Measurements from ENCODE around the gene CACUL1.

The CACUL1 gene

DNA sequence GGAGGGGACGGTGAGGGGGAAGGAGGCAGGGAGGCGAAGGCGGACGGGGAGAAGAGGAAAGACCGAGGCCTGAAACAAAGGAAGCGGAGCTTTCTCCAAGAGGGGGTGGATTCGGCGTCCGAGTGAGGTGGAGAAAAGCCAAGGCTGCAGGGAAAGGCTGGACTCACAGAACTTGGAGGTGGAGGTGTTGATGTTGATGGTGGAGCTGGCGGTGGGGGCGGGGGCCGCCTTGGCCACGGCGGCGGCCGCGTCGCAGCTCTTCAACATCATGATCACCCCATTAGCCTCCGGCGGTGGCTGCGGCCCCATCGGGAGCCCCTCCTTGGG lies 578 bp downstream of the CACUL1 start:
- Histone ChIP-seq H3K79me2 (ENCODE audit: control insufficient read depth, insufficient read depth, low read length) (peaks cover 34% of the 10 kb centered on the region), H2BK15ac (replicated peaks; ENCODE audit: low read depth) (no peak overlapping the region), H3K56ac (ENCODE audit: low read length) (peak overlapping the region; percentile 88), H3K4ac (ENCODE audit: low read depth, low read length) (peak overlapping the region; percentile 86), H3K4me3 (ENCODE audit: low read length) (peak overlapping the region; percentile 57), H3K4me1 (ENCODE audit: control insufficient read depth, low read depth, low read length) (peaks cover 1% of the 10 kb centered on the region), H3K23ac (ENCODE audit: low read length) (no peak overlapping the region), H4K5ac (ENCODE audit: low read length) (no peak overlapping the region), H4K8ac (ENCODE audit: low read depth, low read length) (no peak overlapping the region), H3K27me3 (ENCODE audit: insufficient read depth, low read length, poor library complexity) (no peaks in the 10 kb centered on the region), H2BK5ac (ENCODE audit: low read length) (no peak overlapping the region), H3K18ac (ENCODE audit: low read length) (peak overlapping the region; percentile 77), H3K4me2 (ENCODE audit: low read length) (peak overlapping the region; percentile 81), H3K79me1 (ENCODE audit: low read length) (peaks cover 6% of the 10 kb centered on the region), H2BK120ac (ENCODE audit: low read depth, low read length) (no peak overlapping the region), H3K27ac (ENCODE audit: low read depth, low read length) (peak overlapping the region; percentile 81), H3K36me3 (ENCODE audit: control insufficient read depth, insufficient read depth, low read length) (no peaks in the 10 kb centered on the region), H3K9ac (ENCODE audit: low read length) (peak overlapping the region; percentile 93), H2AK5ac (ENCODE audit: low read length) (no peak overlapping the region)
- WGBS (ENCODE audit: extremely low coverage, insufficient coverage, low lambda C conversion rate), result no CpG with 5 or more reads among the region's 22 CpGs
- DNase-seq, result peak; percentile 85

DNA sequence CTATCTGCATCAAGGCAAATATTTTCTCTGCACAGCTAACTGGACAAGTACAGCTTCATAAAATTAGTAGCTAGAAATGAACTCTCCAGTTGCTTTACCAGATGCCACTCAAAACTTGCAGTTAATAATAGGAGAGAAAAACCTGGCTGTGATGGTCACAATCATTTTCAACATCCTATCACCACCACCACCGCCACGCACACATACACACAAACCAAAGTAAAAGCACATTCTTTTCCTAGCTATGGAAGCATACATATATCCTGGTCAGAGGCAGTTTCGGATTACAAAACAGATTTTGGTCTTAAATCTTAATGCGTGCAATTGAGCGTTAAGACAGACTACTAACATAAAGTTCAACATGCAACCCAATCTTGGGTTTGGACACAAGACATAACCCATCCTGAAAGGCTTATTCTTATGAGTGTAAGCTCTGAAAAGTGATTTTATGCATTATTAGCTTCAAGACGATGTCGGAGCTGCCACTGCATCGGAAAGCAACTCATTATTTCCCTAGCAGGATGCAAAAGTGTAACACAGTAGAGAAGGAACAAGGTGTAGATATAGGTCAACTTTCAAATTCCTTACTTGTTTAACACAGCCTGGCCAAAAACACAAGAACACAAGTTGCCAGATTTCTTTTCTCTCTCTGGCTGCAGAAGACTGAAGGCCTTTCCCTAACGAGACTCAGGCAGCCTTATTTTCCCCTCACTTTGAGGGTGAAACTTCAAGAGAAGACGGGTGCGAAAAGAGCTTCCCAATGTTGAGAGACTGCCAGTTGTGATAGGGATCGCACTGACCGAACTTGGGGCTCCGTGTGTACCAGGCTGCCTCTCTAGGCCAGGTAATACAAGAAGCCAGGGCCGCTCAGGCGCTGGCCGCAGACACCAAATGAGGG lies 1.2 kb downstream of the CACUL1 start:
- H3K4me1 ChIP-seq (ENCODE audit: control insufficient read depth, low read depth, low read length), result peaks cover 1% of the 10 kb centered on the region
- no peak overlapping the region for H2BK5ac ChIP-seq (ENCODE audit: low read length)
- no peak overlapping the region for H4K8ac ChIP-seq (ENCODE audit: low read depth, low read length)
- H2AK5ac ChIP-seq (ENCODE audit: low read length), result no peak overlapping the region
- peaks cover 39% of the 10 kb centered on the region for H3K79me2 ChIP-seq (ENCODE audit: control insufficient read depth, insufficient read depth, low read length)
- H2BK15ac ChIP-seq (replicated peaks; ENCODE audit: low read depth), result no peak overlapping the region
- H2BK120ac ChIP-seq (ENCODE audit: low read depth, low read length), result no peak overlapping the region
- WGBS (ENCODE audit: extremely low coverage, insufficient coverage, low lambda C conversion rate), result no CpG with 5 or more reads among the region's 17 CpGs
- no peak overlapping the region for H3K18ac ChIP-seq (ENCODE audit: low read length)
- DNase-seq, result no peak
- no peak overlapping the region for H4K5ac ChIP-seq (ENCODE audit: low read length)
- H3K27me3 ChIP-seq (ENCODE audit: insufficient read depth, low read length, poor library complexity), result no peaks in the 10 kb centered on the region
- no peaks in the 10 kb centered on the region for H3K36me3 ChIP-seq (ENCODE audit: control insufficient read depth, insufficient read depth, low read length)
- peak overlapping the region; percentile 81 for H3K4me2 ChIP-seq (ENCODE audit: low read length)
- peak overlapping the region; percentile 81 for H3K27ac ChIP-seq (ENCODE audit: low read depth, low read length)
- peak overlapping the region; percentile 88 for H3K56ac ChIP-seq (ENCODE audit: low read length)
- H3K4me3 ChIP-seq (ENCODE audit: low read length), result peak overlapping the region; percentile 57
- peaks cover 9% of the 10 kb centered on the region for H3K79me1 ChIP-seq (ENCODE audit: low read length)
- H3K4ac ChIP-seq (ENCODE audit: low read depth, low read length), result no peak overlapping the region
- H3K9ac ChIP-seq (ENCODE audit: low read length), result peak overlapping the region; percentile 93
- H3K23ac ChIP-seq (ENCODE audit: low read length), result peak overlapping the region; percentile 29

DNA sequence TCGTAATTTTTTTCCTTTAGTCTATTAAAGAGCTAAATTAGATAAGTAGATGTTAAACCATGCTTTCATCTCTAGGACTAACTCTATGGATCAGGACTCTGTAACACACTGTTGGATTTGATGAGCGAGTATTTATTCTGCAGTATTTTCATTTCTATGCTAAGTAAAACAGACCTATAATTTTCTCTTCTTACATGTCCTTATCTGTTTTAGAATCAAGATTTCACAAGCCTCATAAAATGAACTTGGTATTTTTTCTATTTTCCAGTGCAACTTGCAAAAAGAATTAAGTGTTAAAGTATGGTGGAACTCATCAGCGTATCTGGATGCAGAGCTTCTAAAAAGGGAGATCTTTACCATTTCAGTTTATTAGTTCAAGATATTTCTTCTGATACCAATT lies 2.4 kb downstream of the CACUL1 start:
- H3K23ac ChIP-seq (ENCODE audit: low read length), result no peak overlapping the region
- no peak overlapping the region for H3K56ac ChIP-seq (ENCODE audit: low read length)
- H2BK120ac ChIP-seq (ENCODE audit: low read depth, low read length), result no peak overlapping the region
- no peak overlapping the region for H3K27ac ChIP-seq (ENCODE audit: low read depth, low read length)
- no peak overlapping the region for H2AK5ac ChIP-seq (ENCODE audit: low read length)
- WGBS (ENCODE audit: extremely low coverage, insufficient coverage, low lambda C conversion rate), result no CpG with 5 or more reads among the region's 3 CpGs
- no peak overlapping the region for H3K18ac ChIP-seq (ENCODE audit: low read length)
- DNase-seq, result no peak
- no peak overlapping the region for H4K5ac ChIP-seq (ENCODE audit: low read length)
- H3K79me2 ChIP-seq (ENCODE audit: control insufficient read depth, insufficient read depth, low read length), result peaks cover 51% of the 10 kb centered on the region
- H3K27me3 ChIP-seq (ENCODE audit: insufficient read depth, low read length, poor library complexity), result no peaks in the 10 kb centered on the region
- no peak overlapping the region for H3K9ac ChIP-seq (ENCODE audit: low read length)
- no peak overlapping the region for H3K4me3 ChIP-seq (ENCODE audit: low read length)
- peaks cover 1% of the 10 kb centered on the region for H3K4me1 ChIP-seq (ENCODE audit: control insufficient read depth, low read depth, low read length)
- no peak overlapping the region for H3K4ac ChIP-seq (ENCODE audit: low read depth, low read length)
- no peak overlapping the region for H4K8ac ChIP-seq (ENCODE audit: low read depth, low read length)
- H2BK5ac ChIP-seq (ENCODE audit: low read length), result no peak overlapping the region
- H2BK15ac ChIP-seq (replicated peaks; ENCODE audit: low read depth), result no peak overlapping the region
- H3K36me3 ChIP-seq (ENCODE audit: control insufficient read depth, insufficient read depth, low read length), result no peaks in the 10 kb centered on the region
- H3K79me1 ChIP-seq (ENCODE audit: low read length), result peaks cover 13% of the 10 kb centered on the region
- no peak overlapping the region for H3K4me2 ChIP-seq (ENCODE audit: low read length)

DNA sequence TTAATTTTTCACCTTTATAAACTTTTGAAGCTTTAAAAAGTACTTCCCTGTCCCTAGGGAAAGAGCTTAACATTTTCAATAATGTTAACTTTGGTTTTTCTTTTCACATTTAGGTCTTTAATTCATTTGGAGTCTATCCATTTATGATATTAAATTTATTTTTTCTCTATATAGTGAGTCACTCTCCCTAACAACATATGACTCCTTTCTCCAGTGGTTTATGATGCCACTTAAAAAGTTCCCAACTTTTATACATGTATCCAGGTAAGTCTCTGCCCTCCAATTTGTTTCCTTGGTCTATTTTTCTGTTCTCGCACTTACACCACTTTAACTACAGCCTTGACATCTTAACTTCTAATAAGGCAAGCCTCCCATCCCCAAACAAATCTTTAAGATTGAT lies 3.5 kb downstream of the CACUL1 start:
- Histone ChIP-seq H2BK15ac (replicated peaks; ENCODE audit: low read depth) (no peak overlapping the region), H3K56ac (ENCODE audit: low read length) (no peak overlapping the region), H3K27me3 (ENCODE audit: insufficient read depth, low read length, poor library complexity) (no peaks in the 10 kb centered on the region), H2BK5ac (ENCODE audit: low read length) (no peak overlapping the region), H3K79me1 (ENCODE audit: low read length) (peaks cover 13% of the 10 kb centered on the region), H2AK5ac (ENCODE audit: low read length) (no peak overlapping the region), H3K79me2 (ENCODE audit: control insufficient read depth, insufficient read depth, low read length) (peaks cover 59% of the 10 kb centered on the region), H3K9ac (ENCODE audit: low read length) (no peak overlapping the region), H3K23ac (ENCODE audit: low read length) (no peak overlapping the region), H4K5ac (ENCODE audit: low read length) (no peak overlapping the region), H3K4ac (ENCODE audit: low read depth, low read length) (no peak overlapping the region), H3K36me3 (ENCODE audit: control insufficient read depth, insufficient read depth, low read length) (no peaks in the 10 kb centered on the region), H3K4me2 (ENCODE audit: low read length) (no peak overlapping the region), H2BK120ac (ENCODE audit: low read depth, low read length) (no peak overlapping the region), H3K18ac (ENCODE audit: low read length) (no peak overlapping the region), H3K27ac (ENCODE audit: low read depth, low read length) (no peak overlapping the region), H4K8ac (ENCODE audit: low read depth, low read length) (no peak overlapping the region), H3K4me3 (ENCODE audit: low read length) (no peak overlapping the region), H3K4me1 (ENCODE audit: control insufficient read depth, low read depth, low read length) (peaks cover 1% of the 10 kb centered on the region)
- no CpG with 5 or more reads among the region's 1 CpG for WGBS (ENCODE audit: extremely low coverage, insufficient coverage, low lambda C conversion rate)
- DNase-seq, result no peak

DNA sequence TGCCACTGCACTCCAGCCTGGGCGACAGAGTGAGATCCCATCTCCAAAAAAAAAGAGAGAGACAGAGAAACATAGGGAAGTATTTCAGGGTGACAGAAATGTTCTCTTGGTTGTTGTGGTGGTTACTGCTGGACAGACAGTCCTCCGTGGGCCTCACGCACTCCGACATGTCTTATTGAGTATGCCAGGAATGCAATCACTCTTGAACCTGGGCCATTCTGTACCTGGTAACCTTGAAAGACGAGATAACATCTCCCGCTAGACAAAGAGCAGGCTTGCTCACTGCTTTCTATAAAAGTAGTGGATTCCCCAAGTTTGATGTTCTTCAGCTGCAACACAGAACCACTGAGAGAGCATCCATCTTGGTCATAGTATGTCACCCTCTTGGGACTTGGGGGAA lies 6.7 kb downstream of the CACUL1 start:
- peaks cover 9% of the 10 kb centered on the region for H3K79me1 ChIP-seq (ENCODE audit: low read length)
- no peak overlapping the region for H3K56ac ChIP-seq (ENCODE audit: low read length)
- no peak overlapping the region for H3K4ac ChIP-seq (ENCODE audit: low read depth, low read length)
- no peak overlapping the region for H4K8ac ChIP-seq (ENCODE audit: low read depth, low read length)
- H3K9ac ChIP-seq (ENCODE audit: low read length), result no peak overlapping the region
- no peak overlapping the region for H3K27ac ChIP-seq (ENCODE audit: low read depth, low read length)
- H3K23ac ChIP-seq (ENCODE audit: low read length), result no peak overlapping the region
- no peak overlapping the region for H3K4me3 ChIP-seq (ENCODE audit: low read length)
- H4K5ac ChIP-seq (ENCODE audit: low read length), result no peak overlapping the region
- no peak overlapping the region for H2BK15ac ChIP-seq (replicated peaks; ENCODE audit: low read depth)
- H3K79me2 ChIP-seq (ENCODE audit: control insufficient read depth, insufficient read depth, low read length), result peaks cover 66% of the 10 kb centered on the region
- H2BK120ac ChIP-seq (ENCODE audit: low read depth, low read length), result no peak overlapping the region
- DNase-seq, result peak; percentile 72
- no peaks in the 10 kb centered on the region for H3K4me1 ChIP-seq (ENCODE audit: control insufficient read depth, low read depth, low read length)
- no peak overlapping the region for H3K4me2 ChIP-seq (ENCODE audit: low read length)
- H3K36me3 ChIP-seq (ENCODE audit: control insufficient read depth, insufficient read depth, low read length), result no peaks in the 10 kb centered on the region
- no peak overlapping the region for H2AK5ac ChIP-seq (ENCODE audit: low read length)
- WGBS (ENCODE audit: extremely low coverage, insufficient coverage, low lambda C conversion rate), result no CpG with 5 or more reads among the region's 6 CpGs
- no peak overlapping the region for H3K18ac ChIP-seq (ENCODE audit: low read length)
- H3K27me3 ChIP-seq (ENCODE audit: insufficient read depth, low read length, poor library complexity), result no peaks in the 10 kb centered on the region
- H2BK5ac ChIP-seq (ENCODE audit: low read length), result no peak overlapping the region

DNA sequence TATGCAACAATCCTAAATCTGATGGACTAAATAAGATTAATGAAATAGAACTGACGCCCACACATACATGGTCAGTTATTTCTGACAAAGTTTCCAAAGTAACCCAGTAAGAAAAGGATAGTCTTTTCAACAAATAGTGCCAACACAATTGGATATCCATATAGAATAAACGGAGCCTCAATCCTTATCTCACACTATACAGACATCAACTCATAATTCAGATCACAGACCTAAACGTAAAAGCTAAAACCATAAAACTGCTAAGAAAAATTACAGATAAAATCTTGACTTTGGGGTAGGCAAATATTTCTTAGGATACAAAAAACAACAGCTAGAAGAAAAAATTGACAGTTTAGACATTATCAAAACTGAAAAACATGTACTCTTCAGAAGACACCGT lies 8.5 kb downstream of the CACUL1 start:
- no CpG with 5 or more reads among the region's 4 CpGs for WGBS (ENCODE audit: extremely low coverage, insufficient coverage, low lambda C conversion rate)
- H3K4me2 ChIP-seq (ENCODE audit: low read length), result no peak overlapping the region
- no peak overlapping the region for H3K4ac ChIP-seq (ENCODE audit: low read depth, low read length)
- no peaks in the 10 kb centered on the region for H3K36me3 ChIP-seq (ENCODE audit: control insufficient read depth, insufficient read depth, low read length)
- no peak for DNase-seq
- no peak overlapping the region for H3K23ac ChIP-seq (ENCODE audit: low read length)
- no peak overlapping the region for H2AK5ac ChIP-seq (ENCODE audit: low read length)
- peaks cover 72% of the 10 kb centered on the region for H3K79me2 ChIP-seq (ENCODE audit: control insufficient read depth, insufficient read depth, low read length)
- no peaks in the 10 kb centered on the region for H3K27me3 ChIP-seq (ENCODE audit: insufficient read depth, low read length, poor library complexity)
- no peak overlapping the region for H2BK120ac ChIP-seq (ENCODE audit: low read depth, low read length)
- H3K9ac ChIP-seq (ENCODE audit: low read length), result no peak overlapping the region
- H4K5ac ChIP-seq (ENCODE audit: low read length), result no peak overlapping the region
- H3K4me3 ChIP-seq (ENCODE audit: low read length), result no peak overlapping the region
- H2BK15ac ChIP-seq (replicated peaks; ENCODE audit: low read depth), result no peak overlapping the region
- H3K4me1 ChIP-seq (ENCODE audit: control insufficient read depth, low read depth, low read length), result peaks cover 2% of the 10 kb centered on the region
- H3K27ac ChIP-seq (ENCODE audit: low read depth, low read length), result no peak overlapping the region
- no peak overlapping the region for H4K8ac ChIP-seq (ENCODE audit: low read depth, low read length)
- no peak overlapping the region for H3K56ac ChIP-seq (ENCODE audit: low read length)
- no peak overlapping the region for H2BK5ac ChIP-seq (ENCODE audit: low read length)
- H3K79me1 ChIP-seq (ENCODE audit: low read length), result peaks cover 12% of the 10 kb centered on the region
- no peak overlapping the region for H3K18ac ChIP-seq (ENCODE audit: low read length)
